OCI-LY7 (cell line): ENCODE results near the gene SLC25A22.

Experiments used
- CTCF ChIP-seq: fragments of 200-600 bp; sonication (generic); conservative IDR thresholded peaks from 2 replicates; pipeline ENCODE4 v1.5.1; 2014; ENCODE audit warnings: mild to moderate bottlenecking, antibody characterized with exemption, low read length, moderate library complexity, mixed read lengths
- EZH2phosphoT487 ChIP-seq: fragments of 200-600 bp; sonication (generic); IDR thresholded peaks from 2 replicates; pipeline ENCODE4 v1.6.1; 2018; ENCODE audit warnings: low read depth, borderline replicate concordance, mild to moderate bottlenecking, mixed run types, antibody characterized with exemption, low read length, moderate library complexity, mixed read lengths

GRCh38 chr11:819943-820649 lies 22.0 kb upstream of the SLC25A22 start:
- TF ChIP-seq CTCF (no peak), EZH2phosphoT487 (no peak)
